H54 (cell line): ENCODE results near the gene DDX60.
A peak's percentile ranks its signal among the peaks of the same experiment; 100 is the strongest.

Source experiments
- DNase-seq: peaks from one replicate; pipeline ENCODE4 v3.0.0; 2011; ENCODE audit warnings: low spot score, mixed read lengths; ENCODE audit not compliant: insufficient read length
- FAIRE-seq: peaks from 3 replicates; lab custom pipeline; 2011; peaks lifted over from hg19 to GRCh38; lab: Jason Lieb, UNC
- POLR2A ChIP-seq: IDR thresholded peaks from 2 replicates; pipeline ENCODE4 v1.6.1; 2011; ENCODE audit warnings: low read depth, mild to moderate bottlenecking, low read length

DDX60 gene

DNA sequence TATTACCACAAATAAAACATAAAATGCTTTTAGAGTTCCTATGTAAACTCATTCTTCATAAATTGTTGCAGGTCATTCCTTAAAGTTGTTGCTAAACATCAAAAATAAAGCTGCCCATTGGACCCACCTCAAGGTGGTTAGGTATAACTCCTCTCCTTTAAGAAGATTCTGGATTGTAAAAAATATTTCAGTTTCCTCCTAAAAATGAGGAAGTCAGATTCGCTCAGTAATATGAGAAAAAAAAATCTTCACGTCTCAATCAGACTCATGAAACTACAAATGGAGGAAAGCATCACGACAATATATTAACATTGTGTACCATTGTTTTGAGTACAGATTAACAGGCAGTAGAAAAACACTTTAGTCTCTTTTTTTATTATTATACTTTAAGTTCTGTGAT, 105.9 kb downstream of the DDX60 start:
- FAIRE-seq (no peak), DNase-seq (no peak)
- no peak for TF ChIP-seq POLR2A

GRCh38 chr4:168208957-168209614, 109.5 kb downstream of the DDX60 start:
- FAIRE-seq: no peak
- no peak for TF ChIP-seq POLR2A
- DNase-seq: no peak

DNA sequence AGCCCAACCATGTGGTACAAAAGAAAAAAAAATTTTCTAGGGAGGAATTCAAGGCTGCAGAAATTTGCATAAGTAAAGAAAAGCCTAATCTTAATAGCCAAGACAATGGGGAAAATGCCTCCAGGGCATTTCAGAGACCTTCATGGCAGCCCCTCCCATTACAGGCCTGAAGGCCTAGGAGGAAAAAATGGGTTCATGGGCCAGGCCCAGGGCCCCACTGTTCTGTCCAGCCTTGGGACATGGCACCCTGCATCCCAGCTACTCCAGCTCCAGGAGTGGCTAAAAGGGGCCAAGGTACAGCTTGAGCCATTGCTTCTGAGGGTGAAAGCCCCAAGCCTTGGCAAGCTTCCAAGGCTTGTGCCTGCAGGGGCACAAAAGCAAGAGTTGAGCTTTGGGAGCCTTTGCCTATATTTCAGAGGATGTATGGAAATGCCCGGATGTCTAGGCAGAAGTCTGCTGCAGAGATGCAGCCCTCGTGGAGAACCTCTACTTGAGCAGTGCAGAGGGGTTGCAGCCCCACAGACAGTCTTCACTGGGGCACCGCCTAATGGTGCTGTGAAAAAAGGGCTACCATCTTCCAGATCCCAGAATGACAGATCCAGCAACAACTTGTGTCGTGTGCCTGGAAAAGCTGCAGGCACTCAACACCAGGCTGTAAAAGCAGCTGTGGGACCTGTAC, 115.2 kb downstream of the DDX60 start:
- TF ChIP-seq POLR2A: no peak
- FAIRE-seq (no peak), DNase-seq (no peak)

GRCh38 chr4:168200685-168201084, 117.9 kb downstream of the DDX60 start:
- no peak for DNase-seq
- FAIRE-seq: no peak
- no peak for TF ChIP-seq POLR2A

- FAIRE-seq (no peak), DNase-seq (no peak)
- TF ChIP-seq POLR2A: no peak
Observed at GRCh38 chr4:168199260-168199957, 119.1 kb downstream of the DDX60 start.

DNA sequence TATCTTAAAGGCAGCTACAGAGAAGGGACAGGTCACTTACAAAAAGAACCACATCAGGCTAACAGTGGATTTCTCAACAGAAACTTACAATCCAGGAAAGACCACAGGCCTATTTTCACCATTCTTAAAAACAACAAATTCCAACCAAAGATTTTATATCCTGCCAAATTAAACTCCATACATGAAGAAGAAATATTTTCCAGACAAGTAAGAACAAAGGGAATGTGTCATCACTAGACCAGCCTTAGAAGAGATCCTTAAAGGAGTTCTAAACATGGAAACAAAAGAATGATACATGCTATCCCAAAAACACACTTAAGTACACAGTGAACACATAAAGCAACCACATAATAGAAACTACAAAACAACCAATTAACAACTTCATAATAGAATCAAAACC, 120.6 kb downstream of the DDX60 start:
- no peak for FAIRE-seq
- DNase-seq: no peak
- TF ChIP-seq POLR2A: no peak

DNA sequence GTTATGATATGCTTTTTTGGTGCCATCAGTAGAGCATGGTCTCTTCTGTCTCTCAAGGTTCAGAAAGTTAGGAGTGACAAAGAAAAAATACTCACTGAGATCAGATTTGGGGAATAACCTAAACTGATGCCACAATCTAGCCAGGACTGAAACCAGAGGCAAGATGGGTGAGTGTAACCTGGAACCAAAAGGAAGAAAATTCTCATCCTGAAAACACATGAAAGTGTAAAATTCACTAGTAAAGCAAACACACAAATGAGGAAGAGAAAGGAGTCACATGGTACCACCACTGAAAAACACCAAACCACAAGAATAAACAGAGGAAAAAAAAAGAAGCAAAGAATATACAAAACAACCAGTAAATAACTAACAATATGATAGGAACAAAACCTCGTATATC, 129.8 kb downstream of the DDX60 start:
- DNase-seq: no peak
- FAIRE-seq: no peak

DNA sequence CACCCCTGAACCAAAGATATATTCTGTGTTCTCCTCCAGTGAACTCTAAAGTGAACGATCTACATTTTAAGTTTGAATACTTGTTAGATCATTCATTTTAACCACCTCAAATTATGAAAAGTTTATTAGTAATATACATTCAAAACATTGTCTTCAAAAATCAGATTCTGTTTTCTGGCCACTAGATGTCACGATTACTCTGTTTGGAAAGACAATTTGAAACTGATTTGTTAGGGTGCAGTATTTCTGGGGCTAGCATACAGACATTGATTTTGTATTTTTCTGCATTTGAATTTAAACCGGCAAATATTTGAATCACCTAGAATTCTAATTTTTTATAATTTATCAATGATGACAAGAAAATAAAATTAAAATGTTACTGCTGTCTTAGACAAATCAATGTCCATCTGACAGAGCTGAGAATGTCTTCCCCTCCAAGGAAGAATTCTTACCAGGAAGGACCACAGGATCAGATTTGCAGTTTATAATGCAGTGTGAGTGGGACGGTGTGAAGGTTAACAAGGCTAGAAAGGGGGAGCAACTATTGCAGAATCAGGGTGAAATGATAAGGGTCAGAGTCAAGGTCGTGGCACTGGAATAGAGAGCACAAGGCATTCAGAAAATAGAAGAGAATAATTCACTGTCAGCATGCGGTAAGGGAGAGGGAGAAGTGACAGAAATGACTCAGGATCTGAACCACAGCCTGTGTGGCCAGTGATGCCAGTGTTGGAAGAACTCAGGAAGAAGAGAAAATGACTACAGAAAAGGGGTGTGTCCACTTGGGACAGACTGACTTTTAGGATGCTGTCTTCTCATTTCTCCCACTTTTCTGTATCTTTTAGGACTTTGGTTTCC, 134.6 kb downstream of the DDX60 start:
- DNase-seq (peak; percentile 9), FAIRE-seq (peak; percentile 94)
- TF ChIP-seq POLR2A: no peak

More for the DNA sequence above, 129.8 kb downstream of the DDX60 start:
- no peak for TF ChIP-seq POLR2A

DNA sequence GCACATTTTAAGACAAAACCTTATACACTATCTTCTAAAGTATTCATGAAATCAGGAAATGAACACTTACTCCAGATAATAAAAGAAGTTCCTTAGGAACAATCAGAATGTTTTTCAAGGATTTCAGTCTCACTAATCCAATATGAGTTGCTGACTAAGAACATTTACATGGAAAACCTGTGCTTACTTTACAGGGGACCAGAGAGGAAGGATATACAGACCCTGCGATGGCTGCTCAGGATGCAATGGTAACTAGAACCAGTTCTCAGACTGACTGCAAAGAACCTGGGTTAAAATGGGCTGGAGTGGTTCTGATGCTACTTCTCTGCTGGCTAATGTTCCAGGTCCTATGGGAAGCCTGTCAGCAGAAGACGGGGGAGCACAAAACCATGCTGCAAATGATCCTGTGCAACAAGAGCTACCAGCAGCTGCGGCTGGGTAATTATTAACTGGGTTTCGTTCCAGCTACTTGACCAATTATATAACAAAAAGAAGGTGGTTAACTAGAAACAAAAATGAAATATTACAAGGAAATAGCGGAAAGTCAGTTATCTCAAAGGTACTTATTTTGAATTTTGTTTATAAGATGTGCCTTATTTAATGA, 140.9 kb downstream of the DDX60 start:
- FAIRE-seq (no peak), DNase-seq (no peak)
- no peak for TF ChIP-seq POLR2A

GRCh38 chr4:168174308-168174707, 144.2 kb downstream of the DDX60 start:
- TF ChIP-seq POLR2A: no peak
- FAIRE-seq (no peak), DNase-seq (no peak)

DNA sequence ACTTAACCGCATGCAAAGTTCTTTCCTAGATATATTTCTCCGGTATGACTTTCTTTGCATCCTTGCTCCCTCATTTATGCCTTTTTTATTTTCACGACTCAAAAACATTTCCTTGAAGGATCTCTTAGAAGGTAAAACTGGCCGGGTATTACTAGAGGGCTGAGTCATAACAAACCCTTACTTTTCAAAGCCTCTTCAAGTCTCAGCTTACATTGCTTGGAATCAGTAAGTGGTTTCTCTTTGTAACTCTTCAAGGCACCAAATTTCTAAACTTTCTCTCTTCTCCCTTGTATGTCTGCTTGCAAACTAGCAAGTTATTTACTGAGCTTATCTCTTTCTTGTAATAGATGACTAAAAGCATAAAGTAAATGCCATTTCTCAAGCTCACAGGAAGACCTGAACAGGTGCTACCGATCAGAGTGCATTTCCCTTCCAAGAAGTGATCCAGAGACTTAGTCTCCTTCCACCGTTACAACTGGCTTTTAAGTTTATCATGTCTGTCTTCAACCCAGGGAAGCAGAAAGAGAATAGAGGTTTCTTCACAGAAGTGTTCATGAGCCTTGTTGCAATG, 150.8 kb downstream of the DDX60 start:
- DNase-seq: no peak
- no peak for TF ChIP-seq POLR2A
- peak; percentile 30 for FAIRE-seq
